HG03469 (cell line): ENCODE results near the gene AFAP1L2.

Source experiments
- ATAC-seq: cut with Tn5 transposase; IDR thresholded peaks from one replicate; pipeline ENCODE4 v1.9.1; 2021; ENCODE audit warnings: mild to moderate bottlenecking, moderate library complexity, moderate number of reproducible peaks; ENCODE audit not compliant: unreplicated experiment

Gene AFAP1L2

DNA sequence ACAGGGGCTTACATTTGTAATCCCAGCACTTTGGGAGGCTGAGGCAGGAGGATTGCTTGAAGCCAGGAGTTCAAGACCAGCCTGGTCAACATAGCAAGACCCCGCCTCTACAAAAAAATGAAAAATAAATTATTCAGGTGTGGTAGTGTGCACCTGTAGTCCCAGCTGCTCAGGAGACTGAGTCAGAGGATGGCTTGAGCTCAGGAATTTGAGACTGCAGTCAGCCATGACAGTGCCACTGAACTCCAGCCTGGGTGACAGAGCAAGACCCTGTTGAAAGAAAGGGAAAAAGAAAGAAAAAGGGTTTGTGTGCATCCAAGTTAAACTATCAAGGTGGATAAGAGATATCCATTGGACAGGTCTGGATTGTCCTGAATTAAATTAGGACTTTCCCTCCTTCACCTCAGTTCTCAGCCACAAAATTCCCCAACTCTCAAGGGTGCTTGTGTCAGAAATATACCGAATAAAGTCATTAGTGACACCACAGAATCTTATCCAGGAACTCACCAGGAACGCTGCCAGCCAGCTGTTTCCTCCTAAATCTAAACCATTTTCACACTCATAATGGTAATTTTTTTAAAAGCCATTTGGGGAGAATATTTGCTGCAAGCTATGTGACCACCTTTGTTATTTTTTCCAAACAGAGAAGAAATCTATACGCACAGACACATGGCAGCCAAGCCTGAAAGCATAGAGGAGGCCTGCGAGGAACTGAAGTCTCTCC, 12.0 kb downstream of the AFAP1L2 start:
- ATAC-seq = no peak

DNA sequence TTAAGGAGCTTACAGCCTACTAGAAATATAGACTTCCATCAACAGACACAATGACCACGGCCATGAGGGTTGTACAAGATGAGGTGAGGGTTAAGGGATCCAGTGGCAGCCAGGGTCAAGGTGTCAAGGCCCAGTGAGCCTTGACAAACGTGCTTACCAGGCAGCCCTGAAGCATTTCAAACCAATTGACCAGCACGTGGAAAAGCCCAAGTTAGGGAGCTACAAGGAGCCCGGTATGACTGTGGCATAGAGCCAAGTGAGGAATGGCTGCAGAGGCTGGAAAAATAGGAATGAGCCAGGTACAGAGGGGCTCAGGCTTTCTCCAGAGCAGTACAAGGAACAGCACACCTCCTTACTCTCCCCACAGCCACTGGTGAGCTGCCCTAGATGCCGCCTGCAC, 12.7 kb downstream of the AFAP1L2 start:
- ATAC-seq = no peak

- no peak for ATAC-seq
These were observed 14.9 kb downstream of the AFAP1L2 start for GRCh38 chr10:114389426-114389825.

- ATAC-seq = peak; percentile 59
These were observed 16.0 kb downstream of the AFAP1L2 start for GRCh38 chr10:114388275-114388674.

DNA sequence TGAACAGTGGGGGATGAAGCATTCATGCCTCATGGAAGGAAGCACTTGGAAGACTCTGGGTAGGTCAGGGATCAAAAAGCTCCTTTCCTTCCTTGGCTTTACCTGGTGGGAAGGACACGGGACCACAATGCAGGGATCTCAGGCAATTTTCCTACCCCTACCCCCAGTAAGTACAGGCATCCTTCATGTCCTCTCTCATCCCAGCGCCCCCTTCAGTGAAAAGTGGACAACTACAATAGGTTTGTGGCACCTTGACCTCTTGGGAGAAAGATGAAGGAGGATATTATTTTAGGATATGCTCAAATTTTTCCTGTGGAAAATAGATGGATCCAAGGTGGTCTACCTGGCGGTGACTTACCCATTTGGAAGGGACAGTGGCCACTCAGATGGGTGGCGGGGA, 16.5 kb downstream of the AFAP1L2 start:
- ATAC-seq = no peak

DNA sequence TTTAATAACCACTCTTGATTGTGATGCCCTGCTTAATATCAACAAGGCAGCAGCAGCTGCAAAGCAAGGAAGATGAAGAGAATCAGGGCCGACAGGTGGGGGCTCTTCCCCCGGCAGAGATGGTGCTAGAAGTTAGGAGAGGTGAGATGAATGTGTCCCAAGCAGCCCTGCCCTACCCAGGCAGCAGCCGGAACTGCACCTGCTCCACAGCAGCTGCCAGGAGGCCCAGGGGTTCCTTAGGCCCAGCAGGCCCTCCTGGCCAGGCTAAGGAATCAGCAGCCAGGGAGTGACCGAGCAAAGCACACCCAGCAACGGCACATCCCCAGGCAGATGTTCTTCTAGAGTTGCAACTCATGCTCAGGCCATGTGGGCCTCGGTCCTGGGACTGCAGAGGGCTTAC, 17.9 kb downstream of the AFAP1L2 start:
- no peak for ATAC-seq

DNA sequence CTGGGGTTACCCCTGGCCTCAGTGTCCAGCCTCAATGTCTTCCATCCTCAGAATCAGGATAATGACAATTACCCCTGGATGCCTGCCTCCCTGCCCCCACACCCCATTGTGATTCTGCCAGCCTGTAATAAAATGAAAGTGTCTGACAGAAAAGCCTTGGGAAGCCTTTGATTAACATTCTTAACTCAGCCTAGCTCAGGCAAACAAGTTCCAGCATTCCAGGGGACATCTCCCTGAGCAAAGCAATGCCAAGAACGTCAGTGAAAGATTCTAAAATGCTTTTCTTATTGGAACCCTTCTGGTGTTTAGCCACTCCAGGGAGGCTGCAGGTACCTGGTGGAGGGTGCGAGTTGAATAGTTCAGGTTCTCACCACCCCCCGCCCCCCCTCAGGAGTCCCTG, 18.7 kb downstream of the AFAP1L2 start:
- ATAC-seq = no peak

DNA sequence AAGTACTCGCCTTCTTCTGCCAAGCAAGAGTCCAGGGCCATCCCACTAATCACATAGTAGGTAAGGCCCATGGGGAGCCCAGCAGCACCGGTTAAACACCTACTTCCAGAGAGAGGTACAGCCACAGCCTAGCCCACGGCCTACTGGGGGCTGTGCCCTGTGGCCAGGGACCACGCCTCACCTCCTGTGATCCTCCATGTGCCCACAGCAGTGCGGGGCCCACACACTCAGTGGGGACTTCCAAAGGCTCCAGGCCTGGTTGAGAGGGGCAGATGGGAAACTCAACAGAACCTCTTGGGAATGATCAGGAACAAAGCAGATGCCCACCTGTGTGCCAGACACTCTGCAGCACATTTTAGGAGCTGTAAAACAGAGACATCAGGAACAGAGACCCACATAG, 19.7 kb downstream of the AFAP1L2 start:
- no peak for ATAC-seq

DNA sequence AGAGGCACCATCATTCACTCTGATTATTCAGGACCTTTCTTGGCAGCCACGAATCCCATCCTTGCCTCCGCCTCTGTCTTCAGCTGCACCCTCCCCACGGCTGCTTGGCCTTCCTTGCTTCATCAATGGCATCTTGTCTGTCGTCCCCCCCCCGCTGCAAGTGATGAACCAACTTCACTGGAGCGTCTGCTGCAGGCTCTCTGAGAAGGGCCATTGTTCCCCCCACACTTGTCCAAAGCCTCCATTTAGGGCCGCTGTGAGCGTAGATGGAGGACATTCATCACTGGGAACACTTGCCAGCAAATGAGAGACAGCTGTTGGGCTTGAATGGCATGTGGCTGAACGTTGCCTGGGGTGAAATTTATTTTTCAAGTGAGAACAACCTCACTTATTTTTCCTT, 20.1 kb downstream of the AFAP1L2 start:
- ATAC-seq = no peak

DNA sequence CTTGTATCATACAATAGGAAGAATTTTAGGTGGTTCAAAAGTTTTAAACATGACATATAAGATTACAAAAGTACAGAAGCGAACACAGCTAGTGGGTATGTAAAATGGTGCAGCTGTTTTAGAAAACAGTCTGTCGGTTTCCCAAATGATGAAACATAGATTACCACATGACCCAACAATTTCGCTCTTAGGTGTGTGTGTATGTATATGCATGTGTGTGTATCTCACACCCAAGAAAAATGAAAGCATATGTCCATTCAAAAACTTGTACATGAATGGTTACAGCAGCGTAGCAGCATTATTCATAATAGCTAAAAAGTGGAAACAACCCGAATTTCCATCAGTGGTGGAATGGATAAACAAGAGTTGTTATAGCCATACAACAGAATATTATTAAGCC, 23.5 kb downstream of the AFAP1L2 start:
- no peak for ATAC-seq

DNA sequence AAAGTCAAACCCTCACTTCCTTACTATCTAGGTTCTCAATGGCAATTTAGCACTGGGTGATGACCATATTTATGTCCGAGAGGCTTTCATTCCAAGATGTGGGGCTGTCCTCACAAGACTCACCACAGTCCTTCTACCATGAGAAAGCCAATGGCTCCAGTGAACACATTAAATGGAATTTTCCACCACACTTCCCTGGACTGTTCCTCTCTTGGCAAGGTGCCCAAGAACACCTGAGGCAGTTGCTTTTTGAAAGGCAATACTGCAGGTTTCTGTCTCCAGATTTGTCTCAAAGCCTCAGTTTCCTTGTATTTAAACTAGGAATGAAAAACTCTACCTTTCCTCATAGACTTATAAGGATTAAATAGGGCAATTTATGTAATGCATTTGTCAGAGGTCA, 24.2 kb downstream of the AFAP1L2 start:
- ATAC-seq = no peak

DNA sequence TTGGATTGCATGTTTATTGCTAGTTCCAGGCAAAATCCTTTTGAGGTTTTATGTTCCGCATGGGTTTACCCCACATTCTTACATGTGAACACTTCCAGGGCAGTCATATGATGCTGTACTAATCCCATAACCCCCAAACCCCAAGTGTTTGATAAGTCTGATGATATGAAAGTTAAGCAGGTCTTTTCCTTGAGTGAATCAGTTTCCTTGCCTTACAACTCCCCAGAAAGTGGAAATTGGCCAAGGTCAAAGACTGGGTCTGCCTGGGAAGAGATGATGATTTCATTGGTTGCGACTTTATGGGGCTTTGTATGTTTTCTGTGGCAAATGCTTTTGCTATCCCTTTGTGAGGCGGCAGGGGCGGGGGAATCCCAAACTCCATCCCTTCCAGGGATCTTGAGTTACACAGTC, 24.7 kb downstream of the AFAP1L2 start:
- no peak for ATAC-seq

DNA sequence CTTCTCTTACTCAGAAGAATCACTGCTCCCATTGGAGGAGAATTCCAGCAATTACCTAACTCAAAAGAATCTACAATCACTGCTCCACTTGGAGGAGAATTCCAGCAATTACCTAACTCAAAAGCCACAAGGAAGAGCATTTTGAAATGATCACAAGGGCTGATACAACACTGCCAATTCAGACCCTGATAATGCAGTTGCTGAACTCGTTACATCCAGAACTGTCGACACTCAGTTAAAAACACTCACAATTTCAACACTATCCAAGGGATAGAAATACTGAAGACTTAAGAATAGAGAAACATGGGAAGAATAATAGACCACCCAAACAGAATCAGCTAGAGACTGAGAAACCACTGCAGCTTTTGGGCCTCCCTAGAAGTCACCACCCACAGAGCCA, 27.8 kb downstream of the AFAP1L2 start:
- ATAC-seq = no peak

DNA sequence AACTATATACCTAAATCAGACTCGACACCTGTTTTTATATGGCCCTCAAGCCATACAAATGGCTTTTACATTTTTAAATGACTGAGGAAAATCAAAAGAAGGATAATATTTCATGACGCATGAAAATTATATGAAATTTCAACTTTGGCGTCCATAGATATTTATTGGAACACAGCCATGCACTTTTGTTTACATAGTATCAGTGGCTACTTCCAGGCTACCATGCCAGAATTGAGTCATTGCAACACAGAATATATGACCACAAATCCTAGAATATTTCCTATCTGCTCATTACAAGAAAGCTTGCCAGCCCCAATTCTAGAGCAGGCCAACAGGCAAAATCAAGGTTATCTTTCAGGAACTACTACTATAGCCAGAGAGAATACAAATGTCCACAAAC, 29.3 kb downstream of the AFAP1L2 start:
- no peak for ATAC-seq

GRCh38 chr10:114374053-114374791, 30.1 kb downstream of the AFAP1L2 start:
- no peak for ATAC-seq

- ATAC-seq = no peak
These were observed 30.7 kb downstream of the AFAP1L2 start for GRCh38 chr10:114373631-114374030.

DNA sequence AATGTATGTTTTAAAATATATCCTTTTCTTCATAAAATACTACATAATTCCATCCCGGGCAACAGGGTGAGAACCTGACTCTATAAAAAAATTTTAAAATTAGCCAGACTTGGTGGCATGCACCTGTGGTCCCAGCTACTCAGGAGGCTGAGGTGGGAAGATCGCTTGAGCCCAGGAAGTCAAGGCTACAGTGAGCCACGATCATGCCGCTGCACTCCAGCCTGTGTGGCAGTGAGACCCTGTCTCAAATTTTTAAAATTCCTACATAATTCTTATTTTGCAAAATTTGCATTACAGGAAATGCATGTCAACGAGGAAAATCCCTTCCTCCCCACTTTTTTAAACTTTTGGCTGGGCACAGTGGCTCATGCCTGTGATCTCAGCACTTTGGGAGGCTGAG, 31.3 kb downstream of the AFAP1L2 start:
- ATAC-seq = no peak

- ATAC-seq = no peak
These were observed 32.1 kb downstream of the AFAP1L2 start for GRCh38 chr10:114372179-114372578.

GRCh38 chr10:114370966-114371365, 33.3 kb downstream of the AFAP1L2 start:
- no peak for ATAC-seq

DNA sequence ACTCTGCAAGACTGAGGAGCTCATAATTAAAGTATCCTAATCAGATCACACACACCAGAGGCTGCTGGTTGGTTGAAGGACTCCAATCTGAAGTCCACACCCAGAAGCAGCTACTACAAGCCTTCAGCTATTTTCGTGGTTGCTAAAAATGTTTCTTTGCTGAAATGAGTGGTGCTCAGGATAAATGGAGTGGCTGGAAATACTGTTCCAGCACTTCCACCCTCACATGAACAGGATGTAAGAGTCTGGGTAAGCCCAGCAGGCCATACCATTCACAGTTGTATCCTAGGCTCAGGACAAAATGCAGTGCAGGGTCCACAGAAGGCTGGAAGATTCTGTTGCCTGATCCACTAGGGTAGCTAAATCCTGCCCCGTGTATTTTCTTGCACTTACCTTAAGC, 34.1 kb downstream of the AFAP1L2 start:
- no peak for ATAC-seq

- no peak for ATAC-seq
These were observed 36.3 kb downstream of the AFAP1L2 start for GRCh38 chr10:114368057-114368391.

GRCh38 chr10:114367351-114368056, 36.8 kb downstream of the AFAP1L2 start:
- no peak for ATAC-seq
